GM18507 (cell line): ENCODE data around the gene DPCD.

ENCODE experiments used
- DNase-seq: peaks from one replicate; pipeline ENCODE4 v3.0.0; 2011; ENCODE audit warnings: low read depth; ENCODE audit not compliant: insufficient read length; ENCODE audit errors: extremely low spot score
- FAIRE-seq: peaks from 2 replicates; lab custom pipeline; 2011; peaks lifted over from hg19 to GRCh38; lab: Jason Lieb, UNC

DPCD gene

GRCh38 chr10:101647255-101647654, 59.1 kb downstream of the DPCD start:
- FAIRE-seq (no peak), DNase-seq (no peak)

- FAIRE-seq = no peak
These were observed 61.5 kb downstream of the DPCD start for GRCh38 chr10:101649525-101650085.

GRCh38 chr10:101650863-101651262, 62.7 kb downstream of the DPCD start:
- no peak for FAIRE-seq
- DNase-seq = no peak

More at GRCh38 chr10:101649525-101650085, 61.5 kb downstream of the DPCD start:
- no peak for DNase-seq

- DNase-seq (no peak), FAIRE-seq (no peak)
These were observed 63.2 kb downstream of the DPCD start for GRCh38 chr10:101651336-101651735.

GRCh38 chr10:101653536-101653935, 65.4 kb downstream of the DPCD start:
- FAIRE-seq = no peak
- DNase-seq = no peak

GRCh38 chr10:101655570-101655969, 67.4 kb downstream of the DPCD start:
- no peak for FAIRE-seq
- no peak for DNase-seq

- no peak for FAIRE-seq
- no peak for DNase-seq
These were observed 68.8 kb downstream of the DPCD start for GRCh38 chr10:101656890-101657289.

- FAIRE-seq (no peak), DNase-seq (no peak)
These were observed 70.9 kb downstream of the DPCD start for GRCh38 chr10:101658975-101659374.
